RWPE2 (cell line): ENCODE data around the gene TSKS.
"Not testable (repeated sequence)": the region's sequence is repeated elsewhere in the genome, so short reads cannot be mapped to it uniquely, and the experiment has no call there.

Experiments
- ATAC-seq: fragments of 200-7000 bp; cut with Tn5 transposase; 3 replicates; pipeline ENCODE4 v1.9.1; 2021; ENCODE audit warnings: low read depth
- DNase-seq: peaks from one replicate; pipeline ENCODE4 v3.0.0-alpha.2; 2020; ENCODE audit warnings: low spot score
- H3K27ac ChIP-seq: fragments of 450-650 bp; 2 replicates; pipeline ENCODE4 v1.5.1; 2017; ENCODE audit warnings: mild to moderate bottlenecking; ENCODE audit not compliant: poor library complexity, severe bottlenecking
- H3K27me3 ChIP-seq: fragments of 250-450 bp; sonication (Bioruptor Pico); 2 replicates; pipeline ENCODE4 v1.5.1; 2021; ENCODE audit warnings: mild to moderate bottlenecking, moderate library complexity; ENCODE audit not compliant: insufficient read depth, poor library complexity, severe bottlenecking
- H3K36me3 ChIP-seq: fragments of 250-450 bp; sonication (Bioruptor Pico); 2 replicates; pipeline ENCODE4 v1.5.1; 2020; ENCODE audit warnings: low read depth, mild to moderate bottlenecking, moderate library complexity
- H3K4me1 ChIP-seq: fragments of 250-450 bp; sonication (Bioruptor Pico); 2 replicates; pipeline ENCODE4 v1.5.1; 2021; ENCODE audit warnings: mild to moderate bottlenecking, moderate library complexity; ENCODE audit not compliant: insufficient read depth, poor library complexity, severe bottlenecking
- H3K4me3 ChIP-seq: fragments of 250-450 bp; sonication (Bioruptor Pico); 2 replicates; pipeline ENCODE4 v1.5.1; 2021; ENCODE audit warnings: mild to moderate bottlenecking, moderate library complexity; ENCODE audit not compliant: severe bottlenecking
- H3K9me3 ChIP-seq: fragments of 250-450 bp; sonication (Bioruptor Pico); 2 replicates; pipeline ENCODE4 v1.5.1; 2021; ENCODE audit warnings: mild to moderate bottlenecking, moderate library complexity; ENCODE audit not compliant: severe bottlenecking
- TF ChIP-seq, protein P1 (sequence below): fragments of 450-650 bp; IDR thresholded peaks from one replicate; pipeline ENCODE4 v1.5.1; 2017; ENCODE audit warnings: mild to moderate bottlenecking, moderate library complexity; ENCODE audit not compliant: poor library complexity, severe bottlenecking

Gene TSKS

DNA sequence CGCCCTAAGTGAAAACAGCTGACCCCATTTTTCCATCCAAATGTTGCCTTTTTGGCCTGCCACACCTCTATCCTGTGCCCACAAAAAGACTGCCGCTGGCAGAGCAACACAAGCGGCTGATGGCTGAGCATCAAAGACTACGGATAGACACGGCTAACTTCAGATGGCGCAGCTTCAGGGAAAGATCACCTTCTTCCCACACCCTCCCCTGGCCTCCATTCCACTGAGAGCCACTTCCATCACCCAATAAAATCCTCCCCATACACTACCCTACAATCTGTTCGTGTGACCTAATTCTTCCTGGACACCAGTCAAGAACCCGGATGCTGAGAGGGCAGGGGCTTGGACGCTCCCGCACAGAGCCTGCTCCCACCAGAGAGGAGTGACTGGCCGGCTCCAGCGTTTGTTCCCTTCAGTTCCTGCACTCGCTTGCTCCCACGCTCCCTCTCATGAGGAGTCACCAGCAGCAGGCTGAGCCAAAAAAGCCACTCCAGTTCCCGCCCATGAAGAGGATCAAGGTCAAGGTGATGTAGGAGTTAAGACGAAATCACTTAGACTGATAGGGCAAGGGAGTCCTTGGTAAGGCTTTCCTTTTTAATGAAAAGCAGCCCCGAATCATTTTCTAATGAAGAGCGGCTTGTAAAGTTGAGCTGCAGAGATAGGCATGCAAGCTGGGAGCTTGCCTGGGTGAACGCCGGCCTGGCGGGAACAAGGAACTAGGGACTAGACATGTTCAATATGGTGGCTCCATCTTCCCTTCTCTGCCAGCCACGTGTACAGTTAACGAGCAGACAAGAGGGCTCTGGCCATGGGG lies 35.7 kb downstream of the TSKS start:
- DNase-seq (no peak), ATAC-seq (no peak)
- H3K4me1 ChIP-seq, result peaks cover 3% of the 10 kb centered on the region
- no peaks in the 10 kb centered on the region for H3K36me3 ChIP-seq
- TF ChIP-seq, protein P1, sequence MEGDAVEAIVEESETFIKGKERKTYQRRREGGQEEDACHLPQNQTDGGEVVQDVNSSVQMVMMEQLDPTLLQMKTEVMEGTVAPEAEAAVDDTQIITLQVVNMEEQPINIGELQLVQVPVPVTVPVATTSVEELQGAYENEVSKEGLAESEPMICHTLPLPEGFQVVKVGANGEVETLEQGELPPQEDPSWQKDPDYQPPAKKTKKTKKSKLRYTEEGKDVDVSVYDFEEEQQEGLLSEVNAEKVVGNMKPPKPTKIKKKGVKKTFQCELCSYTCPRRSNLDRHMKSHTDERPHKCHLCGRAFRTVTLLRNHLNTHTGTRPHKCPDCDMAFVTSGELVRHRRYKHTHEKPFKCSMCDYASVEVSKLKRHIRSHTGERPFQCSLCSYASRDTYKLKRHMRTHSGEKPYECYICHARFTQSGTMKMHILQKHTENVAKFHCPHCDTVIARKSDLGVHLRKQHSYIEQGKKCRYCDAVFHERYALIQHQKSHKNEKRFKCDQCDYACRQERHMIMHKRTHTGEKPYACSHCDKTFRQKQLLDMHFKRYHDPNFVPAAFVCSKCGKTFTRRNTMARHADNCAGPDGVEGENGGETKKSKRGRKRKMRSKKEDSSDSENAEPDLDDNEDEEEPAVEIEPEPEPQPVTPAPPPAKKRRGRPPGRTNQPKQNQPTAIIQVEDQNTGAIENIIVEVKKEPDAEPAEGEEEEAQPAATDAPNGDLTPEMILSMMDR, result no peak
- no peaks in the 10 kb centered on the region for H3K27me3 ChIP-seq
- no peak overlapping the region for H3K4me3 ChIP-seq
- no peaks in the 10 kb centered on the region for H3K9me3 ChIP-seq
- H3K27ac ChIP-seq, result no peak overlapping the region

DNA sequence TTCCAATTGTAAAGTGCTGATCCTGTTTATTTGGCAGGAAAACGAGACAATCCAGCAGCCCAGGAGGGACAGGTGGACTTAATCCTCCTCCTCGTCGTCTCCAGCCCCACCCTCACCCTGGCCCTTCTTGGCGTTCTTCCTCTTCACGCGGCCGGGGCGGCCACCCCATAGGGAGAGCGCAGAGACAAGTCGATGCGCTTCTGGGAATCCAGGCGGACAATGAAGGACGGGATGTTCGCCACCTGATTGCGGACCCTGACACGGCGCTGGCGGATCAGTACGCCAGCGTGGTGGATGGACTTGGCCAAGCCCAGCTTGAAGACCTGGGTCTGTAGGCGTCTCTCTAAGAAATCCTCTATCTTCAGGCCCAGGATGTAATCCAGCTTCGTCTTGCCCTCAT lies 43.7 kb downstream of the TSKS start:
- DNase-seq, H3K4me3 ChIP-seq, H3K36me3 ChIP-seq, ATAC-seq, H3K9me3 ChIP-seq, H3K27me3 ChIP-seq, H3K27ac ChIP-seq, H3K4me1 ChIP-seq: not testable (repeated sequence)

DNA sequence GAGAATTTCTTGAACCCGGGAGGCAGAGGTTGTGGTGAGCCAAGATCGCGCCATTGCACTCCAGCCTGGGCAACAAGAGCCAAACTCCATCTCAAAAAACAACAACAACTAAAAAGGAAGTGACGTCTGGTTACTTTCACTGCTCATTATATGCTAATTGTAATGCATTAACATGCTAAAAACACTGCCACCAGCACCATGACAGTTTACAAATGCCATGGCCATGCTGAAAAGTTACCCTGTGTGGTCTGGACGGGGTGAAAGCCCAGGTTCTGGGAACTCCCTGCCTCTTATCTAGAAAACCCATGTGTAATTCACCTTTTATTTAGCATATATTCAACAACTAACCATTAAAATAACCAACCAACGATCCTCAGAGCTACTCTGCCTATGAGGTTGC lies 44.1 kb downstream of the TSKS start:
- TF ChIP-seq, protein P1, result no peak

DNA sequence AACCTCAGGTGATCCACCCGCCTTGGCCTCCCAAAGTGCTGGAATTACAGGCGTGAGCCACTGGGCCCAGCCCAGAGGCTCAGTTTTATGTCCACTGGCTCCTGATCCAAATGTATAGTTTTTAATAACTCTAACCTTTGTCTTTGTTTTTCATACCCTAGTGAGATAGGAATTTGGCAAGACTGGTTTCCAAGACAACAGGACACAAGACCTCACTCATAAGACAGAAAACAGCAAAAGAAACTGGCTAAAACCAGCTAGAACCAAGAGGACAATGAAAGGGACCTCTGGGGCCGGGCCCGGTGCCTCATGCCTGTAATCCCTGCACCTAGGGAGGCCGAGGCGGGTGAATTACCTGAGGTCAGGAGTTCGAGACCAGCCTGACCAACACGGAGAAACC lies 44.6 kb downstream of the TSKS start:
- Histone ChIP-seq H3K9me3 (no peaks in the 10 kb centered on the region), H3K4me3 (no peak overlapping the region), H3K36me3 (no peaks in the 10 kb centered on the region), H3K27me3 (no peaks in the 10 kb centered on the region), H3K4me1 (no peaks in the 10 kb centered on the region), H3K27ac (no peak overlapping the region)
- DNase-seq (no peak), ATAC-seq (no peak)
- TF ChIP-seq, protein P1, result no peak

More for the DNA sequence above, 44.1 kb downstream of the TSKS start:
- Histone ChIP-seq H3K9me3 (no peaks in the 10 kb centered on the region), H3K36me3 (no peaks in the 10 kb centered on the region), H3K27me3 (no peaks in the 10 kb centered on the region), H3K27ac (no peak overlapping the region), H3K4me1 (no peaks in the 10 kb centered on the region), H3K4me3 (no peak overlapping the region)
- ATAC-seq (no peak), DNase-seq (no peak)

DNA sequence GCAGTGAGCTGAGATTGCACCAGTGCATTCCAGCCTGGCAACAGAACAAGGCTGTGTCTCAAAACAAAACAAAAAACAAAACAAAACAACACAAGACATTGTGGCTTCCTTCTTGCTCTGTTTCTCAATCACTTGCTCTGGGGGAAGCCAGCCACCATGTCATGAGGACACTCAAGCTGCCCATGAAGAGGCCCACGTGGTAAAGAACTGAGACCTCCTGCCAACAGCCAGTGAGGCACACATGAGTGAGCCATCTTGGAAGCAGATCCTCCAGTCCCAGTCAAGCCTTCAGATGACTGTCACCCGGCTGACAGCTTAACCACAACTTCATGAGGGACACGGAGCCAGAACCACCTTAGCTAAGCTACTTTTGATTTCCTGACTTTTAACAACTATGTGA lies 47.0 kb downstream of the TSKS start:
- Histone ChIP-seq H3K4me3 (no peak overlapping the region), H3K36me3 (no peaks in the 10 kb centered on the region), H3K27ac (no peak overlapping the region), H3K27me3 (no peaks in the 10 kb centered on the region), H3K9me3 (no peaks in the 10 kb centered on the region), H3K4me1 (no peaks in the 10 kb centered on the region)
- TF ChIP-seq, protein P1, result no peak
- ATAC-seq (no peak), DNase-seq (no peak)
